SW 1271 (cell line): ENCODE data around the gene GSTM2.
A peak's percentile ranks its signal among the peaks of the same experiment; 100 is the strongest.

Experiments
- DNase-seq, 2 experiments: peaks; one replicate each; lab custom pipeline; 2025; lab: John Stamatoyannopoulos, UW

Gene GSTM2

DNA sequence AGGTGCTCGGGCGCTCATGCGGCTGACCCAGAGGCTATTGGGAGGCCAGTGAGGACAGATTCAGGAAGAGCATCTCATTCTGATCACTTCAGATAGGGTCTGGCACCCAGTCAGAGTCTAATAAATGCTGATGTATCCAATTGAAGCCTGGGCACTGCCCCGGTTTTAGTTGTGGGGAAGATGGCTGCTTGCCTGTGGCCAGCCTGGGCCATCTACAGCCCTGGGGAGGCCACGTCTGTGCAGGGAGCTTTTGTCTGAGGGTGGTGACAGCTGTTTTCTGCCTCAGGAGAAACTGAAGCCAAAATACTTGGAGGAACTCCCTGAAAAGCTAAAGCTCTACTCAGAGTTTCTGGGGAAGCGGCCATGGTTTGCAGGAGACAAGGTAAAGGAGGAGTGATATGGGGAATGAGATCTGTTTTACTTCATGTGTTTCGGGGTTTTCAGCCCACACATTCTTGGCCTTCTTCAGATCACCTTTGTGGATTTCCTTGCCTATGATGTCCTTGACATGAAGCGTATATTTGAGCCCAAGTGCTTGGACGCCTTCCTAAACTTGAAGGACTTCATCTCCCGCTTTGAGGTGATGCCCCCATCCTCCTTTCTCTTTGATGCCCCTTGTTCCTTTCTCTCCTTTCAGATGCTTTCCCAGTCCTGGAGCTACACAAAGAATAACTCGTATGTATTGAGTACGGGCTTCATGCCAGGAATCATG, 47.0 kb downstream of the GSTM2 start:
- DNase-seq: no peak

DNA sequence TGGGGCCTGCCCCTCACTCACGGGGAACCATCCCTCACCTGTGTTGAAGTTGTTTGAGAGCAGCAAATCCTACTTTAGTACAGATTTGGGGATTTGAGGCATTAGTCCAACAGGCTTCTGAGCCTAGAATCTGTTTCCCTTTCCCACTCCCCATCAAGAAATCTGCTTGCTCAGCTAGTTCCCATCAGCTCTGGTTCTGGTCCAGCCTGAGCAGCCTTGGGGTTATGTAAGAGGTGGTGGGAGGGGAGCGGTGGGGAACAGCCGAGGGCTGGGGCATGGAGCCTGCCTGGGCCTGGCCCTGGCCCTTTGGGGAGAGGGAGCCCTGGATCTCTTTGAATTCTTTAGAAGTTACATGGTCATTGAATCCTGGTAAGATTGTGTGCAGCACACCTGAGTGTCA, 48.3 kb downstream of the GSTM2 start:
- no peak for DNase-seq

DNA sequence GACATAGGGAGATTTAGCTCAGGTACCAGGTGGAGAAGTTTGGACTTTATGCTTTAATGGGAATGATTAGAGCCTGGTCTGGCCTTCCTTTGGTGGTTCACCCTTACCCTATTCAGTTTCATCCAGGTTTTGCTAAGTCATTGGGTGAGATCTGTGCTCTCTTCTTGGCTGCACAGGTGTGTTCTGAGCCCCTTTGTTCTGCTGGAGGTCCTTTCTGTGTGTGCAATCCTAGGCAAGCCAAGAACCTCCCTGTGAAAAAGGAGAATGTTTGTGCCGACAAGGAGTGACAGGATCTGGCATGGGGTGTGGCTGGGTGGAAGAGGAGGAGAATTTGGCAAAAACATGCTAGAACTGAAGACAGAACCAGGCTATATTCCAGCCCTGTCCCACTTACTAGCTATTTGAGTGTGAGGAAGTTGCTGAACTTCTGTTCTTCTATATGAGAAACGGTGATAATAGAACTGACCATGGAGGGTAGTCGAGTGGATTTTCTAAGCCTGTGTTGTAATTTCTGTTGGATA, 48.8 kb downstream of the GSTM2 start:
- DNase-seq: no peak

DNA sequence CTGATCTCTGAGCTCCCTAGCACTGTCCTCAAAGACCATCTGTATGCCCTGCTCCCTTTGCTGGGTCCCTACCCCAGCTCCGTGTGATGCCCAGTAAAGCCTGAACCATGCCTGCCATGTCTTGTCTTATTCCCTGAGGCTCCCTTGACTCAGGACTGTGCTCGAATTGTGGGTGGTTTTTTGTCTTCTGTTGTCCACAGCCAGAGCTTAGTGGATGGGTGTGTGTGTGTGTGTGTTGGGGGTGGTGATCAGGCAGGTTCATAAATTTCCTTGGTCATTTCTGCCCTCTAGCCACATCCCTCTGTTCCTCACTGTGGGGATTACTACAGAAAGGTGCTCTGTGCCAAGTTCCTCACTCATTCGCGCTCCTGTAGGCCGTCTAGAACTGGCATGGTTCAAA, 49.9 kb downstream of the GSTM2 start:
- DNase-seq: no peak

DNA sequence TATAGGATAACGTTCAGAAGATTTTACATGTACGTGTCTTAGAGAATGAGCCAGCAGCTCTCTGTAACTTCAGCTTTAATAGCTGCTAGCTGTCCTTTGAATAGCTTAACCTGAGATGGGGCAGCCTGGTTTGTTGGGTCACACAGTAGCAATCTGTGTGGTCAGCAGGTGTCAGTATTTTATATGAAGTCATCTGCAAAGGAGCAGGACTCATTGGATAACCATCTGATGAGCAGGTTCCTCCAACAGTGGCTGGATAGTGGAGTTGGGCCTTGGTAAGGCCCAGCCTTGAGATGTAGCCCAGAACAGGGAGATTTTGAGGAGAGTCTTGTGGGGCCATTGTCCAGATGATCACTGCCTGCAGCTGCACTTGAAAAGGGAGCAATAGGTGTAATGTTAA, 50.6 kb downstream of the GSTM2 start:
- DNase-seq: peak in 1 of 2 experiments; percentile 9

DNA sequence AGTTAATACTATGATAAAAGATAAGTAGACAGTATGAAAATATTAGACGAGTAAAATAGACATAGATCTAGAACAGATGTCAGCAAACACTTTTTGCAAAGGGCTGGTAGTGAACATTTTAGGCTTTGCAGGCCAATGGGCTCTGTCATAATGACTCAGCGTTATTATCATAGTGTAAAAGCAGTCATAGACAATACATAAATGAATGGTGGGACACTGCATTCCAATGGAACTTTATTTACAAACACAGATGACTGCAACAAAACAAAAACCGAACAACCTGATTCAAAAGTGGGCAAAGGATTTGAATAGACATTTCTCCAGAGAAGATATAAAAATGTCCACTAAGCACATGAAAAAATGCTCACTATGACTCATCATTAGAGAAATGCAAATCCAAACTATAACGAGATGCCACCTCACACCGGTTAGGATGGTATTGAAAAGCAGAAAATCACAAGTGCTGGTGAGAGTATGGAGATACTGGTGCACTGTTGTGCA, 51.5 kb downstream of the GSTM2 start:
- no peak for DNase-seq

DNA sequence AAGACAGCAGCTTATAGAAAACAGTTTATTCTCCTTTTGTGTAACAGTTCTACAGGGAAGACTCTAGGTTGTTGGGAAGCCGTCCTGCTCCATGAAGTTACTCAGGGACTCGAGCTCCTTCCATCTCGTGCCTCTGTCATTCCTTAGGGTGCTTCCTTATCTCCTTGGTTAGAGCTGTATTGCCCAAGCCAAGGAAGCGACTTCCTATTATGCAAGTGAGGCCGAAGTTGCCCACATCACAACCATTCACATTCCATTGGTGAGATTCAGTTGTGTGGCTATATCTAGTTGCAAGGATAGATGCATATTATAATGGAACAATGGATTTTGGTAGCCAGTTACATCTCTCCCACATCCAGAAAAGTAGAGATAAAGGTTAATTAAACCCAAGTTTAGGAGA, 53.2 kb downstream of the GSTM2 start:
- DNase-seq: no peak

DNA sequence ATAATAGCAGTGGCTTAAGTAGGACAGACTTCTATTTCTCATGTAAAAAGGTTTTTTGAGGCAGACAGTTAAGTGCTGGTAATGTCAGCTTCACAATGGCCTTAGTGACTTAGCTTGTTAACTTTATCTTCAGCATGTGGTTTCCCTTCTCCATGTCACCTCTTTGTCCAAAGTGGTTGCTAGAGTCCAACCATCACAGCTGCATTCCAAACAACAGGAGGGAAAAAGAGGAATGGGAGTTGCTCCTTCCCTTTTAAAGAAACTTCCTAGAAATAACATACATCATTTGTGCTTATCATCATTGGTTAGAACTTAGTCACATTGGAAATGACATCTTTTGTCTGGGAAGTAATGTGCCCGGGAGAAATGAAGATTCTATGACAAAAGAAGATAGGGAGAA, 54.1 kb downstream of the GSTM2 start:
- no peak for DNase-seq

DNA sequence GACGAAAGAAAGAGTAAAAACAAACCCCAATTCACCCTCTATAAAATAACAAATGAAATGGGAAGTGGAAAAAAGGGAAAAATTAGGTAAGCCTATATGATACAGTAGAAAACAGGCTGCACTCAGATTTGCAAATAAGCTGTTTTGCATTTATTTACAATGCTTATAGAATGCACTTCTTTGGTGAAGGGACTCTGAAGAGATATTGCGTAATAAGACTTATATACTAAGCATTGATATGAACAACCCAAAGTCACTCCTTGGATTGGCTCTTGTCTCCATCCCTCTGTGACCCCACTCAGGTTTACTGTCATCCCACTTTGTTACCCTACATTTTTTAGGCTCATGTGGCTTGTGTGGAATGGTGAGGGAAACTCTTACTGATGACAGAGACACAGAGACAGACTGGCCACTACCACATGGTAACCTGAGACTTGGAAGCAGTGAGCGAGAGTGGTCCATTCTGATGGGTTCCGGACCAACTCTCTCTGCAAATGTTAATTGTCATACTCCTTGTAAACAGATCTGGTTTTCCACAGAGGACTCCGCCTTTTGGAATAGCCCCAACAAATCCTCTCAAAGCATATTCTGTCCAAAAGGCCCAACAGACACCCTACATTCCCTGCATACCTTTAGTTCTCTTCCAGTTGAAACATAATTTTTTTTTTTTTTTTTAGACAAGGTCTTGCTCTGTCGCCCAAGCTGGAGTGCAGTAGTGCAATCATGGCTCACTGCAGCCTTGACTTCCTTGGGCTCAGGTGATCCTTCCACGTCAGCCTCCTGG, 55.2 kb downstream of the GSTM2 start:
- no peak for DNase-seq
